Inflammatory macrophage treated with lipopolysaccharide for 1 hour (primary cell): ENCODE data around the gene ITIH2.
A peak's percentile ranks its signal among the peaks of the same experiment; 100 is the strongest.
"Not testable (repeated sequence)": the region's sequence is repeated elsewhere in the genome, so short reads cannot be mapped to it uniquely, and the experiment has no call there.

Source experiments
- DNase-seq, 2 donors: peaks; one replicate each; pipeline ENCODE4 v3.0.0-alpha.2; 2020 to 2022

Gene ITIH2

DNA sequence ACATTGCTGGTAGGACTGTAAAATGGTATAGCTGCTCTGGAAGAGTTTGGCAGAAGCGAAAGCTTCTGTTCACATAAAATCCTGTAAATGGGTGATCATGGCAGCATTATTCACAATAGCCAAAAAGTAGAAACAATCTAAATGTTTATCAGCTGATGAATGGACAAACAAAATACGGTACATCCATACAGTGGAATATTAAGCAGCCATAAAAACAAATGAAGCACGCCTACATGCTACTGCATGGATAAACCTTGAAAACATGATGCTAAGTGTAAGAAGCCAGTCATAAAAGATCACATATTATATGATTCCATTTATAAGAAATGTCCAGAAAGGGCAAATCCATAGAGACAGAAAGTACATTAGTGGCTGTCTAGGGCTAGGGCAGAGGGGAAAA lies 52.0 kb downstream of the ITIH2 start:
- no peak for DNase-seq

GRCh38 chr10:7756360-7756992 lies 53.4 kb downstream of the ITIH2 start:
- peak; percentile 6 to 16 for DNase-seq

DNA sequence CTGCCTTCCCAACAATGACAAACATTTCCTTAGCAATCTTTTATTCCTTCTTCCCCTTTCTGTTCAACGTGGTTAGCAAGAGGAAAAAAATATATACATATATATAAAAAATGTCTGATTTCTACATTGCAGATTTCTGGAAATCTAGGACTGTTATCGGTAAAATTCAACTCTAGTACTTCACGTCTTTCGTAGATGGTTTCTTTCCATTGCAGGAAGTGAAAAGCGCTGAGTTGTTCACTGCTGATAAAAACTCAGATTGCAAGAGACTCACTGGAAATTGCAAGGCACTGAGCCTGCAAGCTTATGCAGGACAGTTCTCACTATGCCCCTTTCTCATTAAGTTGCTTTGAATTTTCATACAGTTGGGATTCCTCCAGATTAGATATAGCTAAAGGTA lies 60.8 kb downstream of the ITIH2 start:
- peak; percentile 29 to 31 for DNase-seq

DNA sequence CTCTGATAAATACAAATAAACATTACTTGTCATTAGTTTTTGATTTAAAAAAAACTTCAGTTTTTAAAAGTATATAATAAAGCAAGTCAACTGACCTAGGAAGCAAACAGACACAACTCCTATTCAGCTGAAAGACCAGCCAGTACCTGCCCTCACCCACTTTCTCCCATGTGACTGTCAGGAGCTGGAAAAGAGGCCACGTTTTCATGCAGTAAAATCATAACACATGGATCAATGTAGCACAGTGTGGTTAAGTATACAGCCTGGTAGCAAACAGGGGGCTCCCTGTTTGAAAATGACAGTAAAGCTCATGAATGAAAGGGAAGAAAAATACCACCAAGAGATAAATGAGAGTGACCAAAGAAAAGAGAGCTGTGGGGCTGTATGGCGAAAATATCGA lies 63.1 kb downstream of the ITIH2 start:
- DNase-seq, result no peak

DNA sequence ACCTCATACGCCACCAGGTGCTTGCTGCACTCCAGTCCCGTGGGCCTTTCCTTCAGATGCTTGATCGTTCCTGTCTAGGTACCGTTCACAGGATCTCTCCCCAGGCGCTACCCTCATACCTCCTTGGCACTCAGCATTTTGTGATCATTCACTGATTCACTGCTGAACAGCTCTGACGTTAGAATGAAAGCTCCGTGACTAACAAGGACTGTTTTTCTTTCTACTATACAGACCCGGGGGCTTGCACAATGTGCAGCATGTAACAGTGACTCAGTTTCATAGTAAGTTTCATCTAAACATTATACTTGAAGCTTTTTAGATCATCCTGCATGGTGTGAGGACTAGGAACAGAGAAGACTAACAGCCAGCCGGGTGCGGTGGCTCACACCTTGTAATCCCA lies 64.1 kb downstream of the ITIH2 start:
- DNase-seq, result no peak

- DNase-seq, result no peak
These were observed 65.3 kb downstream of the ITIH2 start for GRCh38 chr10:7768417-7768816.

GRCh38 chr10:7773845-7774801 lies 71.0 kb downstream of the ITIH2 start:
- no peak for DNase-seq

DNA sequence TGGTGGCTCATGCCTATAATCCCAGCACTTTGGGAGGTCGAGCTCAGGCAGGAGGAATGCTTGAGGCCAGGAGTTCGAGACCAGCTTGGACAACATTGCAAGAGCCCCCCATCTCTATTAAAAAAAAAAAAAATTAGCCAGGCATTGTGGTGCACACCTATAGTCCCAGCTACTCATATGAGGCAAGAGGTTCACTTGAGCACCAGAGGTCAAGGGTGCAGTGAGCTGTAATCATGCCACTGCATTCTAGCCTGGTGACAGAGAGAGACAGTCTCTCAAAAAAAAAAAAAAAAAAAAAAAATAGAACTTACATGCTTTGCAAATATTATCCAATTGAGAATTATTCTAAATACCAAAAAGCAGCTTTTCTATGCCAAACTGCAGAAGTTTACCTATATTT lies 73.7 kb downstream of the ITIH2 start:
- DNase-seq, result no peak

DNA sequence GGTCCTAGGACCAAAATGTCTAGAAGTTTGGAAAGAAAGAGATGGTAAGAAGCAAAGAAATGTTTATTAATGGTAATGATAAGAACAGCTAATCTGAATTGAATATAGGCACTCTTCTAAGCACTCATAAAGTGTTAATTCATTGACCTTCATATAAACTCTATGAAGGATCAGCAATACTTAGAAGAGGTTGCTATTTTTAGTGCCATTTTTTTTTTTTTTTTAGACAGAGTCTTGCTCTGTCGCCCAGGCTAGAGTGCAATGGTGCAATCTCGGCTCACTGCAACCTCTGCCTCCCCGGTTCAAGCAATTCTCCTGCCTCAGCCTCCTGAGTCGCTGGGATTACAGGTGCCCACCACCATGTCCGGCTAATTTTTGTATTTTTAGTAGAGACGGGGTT lies 79.1 kb downstream of the ITIH2 start:
- DNase-seq, result not testable (repeated sequence)

- peak; percentile 6 to 15 for DNase-seq
These were observed 83.3 kb downstream of the ITIH2 start for GRCh38 chr10:7786430-7786829.

DNA sequence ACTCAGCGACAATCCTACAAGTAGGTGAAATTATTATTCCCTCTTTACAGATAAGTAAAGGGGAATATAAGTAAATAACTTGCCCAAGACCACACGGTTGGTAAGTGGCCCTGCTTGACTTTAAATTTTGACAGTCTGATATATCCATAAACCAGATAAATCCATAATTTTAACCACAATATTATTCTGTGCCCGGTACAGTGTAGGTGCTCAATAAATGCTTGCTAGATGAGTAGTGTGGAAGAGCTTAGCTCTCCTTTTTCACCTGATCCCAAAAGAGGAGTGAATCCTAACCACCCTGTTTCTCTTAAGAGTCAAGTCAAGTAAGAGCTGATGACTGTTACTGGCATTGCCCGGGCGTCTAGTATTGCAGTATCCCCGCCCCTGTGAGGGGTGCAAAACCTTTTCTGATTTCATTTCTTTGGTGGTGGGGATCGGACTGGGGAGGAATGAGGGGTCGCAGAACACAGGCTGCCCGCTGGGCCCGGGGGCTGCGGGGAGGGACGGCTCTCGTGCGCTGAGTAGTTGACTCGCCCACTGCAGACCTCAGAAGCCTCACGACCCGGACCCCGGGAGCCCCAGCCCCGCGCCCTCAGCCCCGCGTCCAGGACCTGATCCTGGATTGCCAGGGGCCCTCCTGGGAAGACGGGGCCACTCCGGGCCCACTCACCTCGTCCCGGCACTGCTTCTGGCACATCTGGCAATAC lies 84.2 kb downstream of the ITIH2 start:
- peak; percentile 9 to 20 for DNase-seq

GRCh38 chr10:7787857-7788638 lies 84.9 kb downstream of the ITIH2 start, which contains the start of the genes ATP5F1C and KIN:
ATP5F1C (plus strand) TSS chr10:7788177; CDS start chr10:7788208, 31 bp downstream.
KIN (minus strand) TSS chr10:7787993; CDS start chr10:7787933, 60 bp downstream.
- DNase-seq, result peak; percentile 95 to 98

GRCh38 chr10:7788639-7789286 lies 85.6 kb downstream of the ITIH2 start:
- DNase-seq, result no peak

DNA sequence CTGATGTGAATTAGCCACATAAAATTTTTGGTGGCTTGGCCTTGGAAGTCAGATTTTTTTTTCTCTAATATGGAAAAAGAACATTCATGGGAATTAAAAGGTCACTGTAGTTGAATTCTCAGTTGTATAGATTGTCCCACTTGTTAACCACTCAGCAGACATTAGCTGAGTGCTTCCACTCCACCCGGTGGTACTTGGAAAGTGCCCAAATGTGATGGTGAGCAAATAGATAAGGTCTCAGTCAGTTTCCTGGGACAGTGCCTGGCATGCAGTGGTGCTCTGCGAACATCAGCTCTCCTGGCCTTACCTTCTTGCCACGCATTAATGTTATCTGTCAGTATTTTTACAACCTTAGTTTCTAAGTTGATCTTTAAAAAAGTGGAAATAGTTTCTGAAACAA lies 86.3 kb downstream of the ITIH2 start:
- no peak for DNase-seq

GRCh38 chr10:7792541-7792940 lies 89.4 kb downstream of the ITIH2 start:
- no peak for DNase-seq

GRCh38 chr10:7794251-7795026 lies 91.3 kb downstream of the ITIH2 start:
- DNase-seq, result peak in 1 of 2 donors; percentile 56

- no peak for DNase-seq
These were observed 92.5 kb downstream of the ITIH2 start for GRCh38 chr10:7795605-7796004.

DNA sequence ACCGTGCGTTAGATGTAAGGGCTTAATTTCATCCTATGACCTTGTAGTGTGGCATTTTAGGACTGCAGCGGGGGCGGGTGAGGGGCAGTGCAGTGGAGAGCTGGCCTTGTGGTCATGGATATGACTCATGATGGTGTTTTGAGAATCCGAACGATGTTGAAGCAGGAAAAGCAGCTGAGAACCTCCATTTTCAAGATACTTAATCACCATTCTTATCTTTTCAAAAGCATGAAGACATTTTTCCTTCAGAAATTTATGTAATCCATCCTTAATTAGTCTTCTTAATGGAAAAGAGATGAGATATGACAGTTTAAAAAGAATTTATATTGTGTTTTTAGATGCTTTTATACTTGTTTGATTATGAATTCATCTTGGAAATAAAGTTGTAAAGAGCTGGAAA lies 94.5 kb downstream of the ITIH2 start:
- peak in 1 of 2 donors; percentile 15 for DNase-seq
